Duodenal mucosa (tissue), 2 donors: Measurements from ENCODE around the gene LPAR5.
A peak's percentile ranks its signal among the peaks of the same experiment; 100 is the strongest.

Source experiments
- H3K27ac ChIP-seq: one replicate; pipeline ENCODE4 v1.7.0; 2013; ENCODE audit warnings: low read depth, low read length
- H3K27me3 ChIP-seq, 2 donors: one replicate each; pipeline ENCODE4 v1.7.0; 2013; ENCODE audit warnings: low read length in 2 of 2, control low read depth in 1 of 2; ENCODE audit not compliant: insufficient read depth in 2 of 2, control insufficient read depth in 1 of 2
- H3K36me3 ChIP-seq, 2 donors: one replicate each; pipeline ENCODE4 v1.7.0; 2013; ENCODE audit warnings: low read length in 2 of 2, control low read depth in 1 of 2; ENCODE audit not compliant: insufficient read depth in 2 of 2, control insufficient read depth in 1 of 2
- H3K4me1 ChIP-seq, 2 donors: one replicate each; pipeline ENCODE4 v1.7.0; 2013; ENCODE audit warnings: low read length in 2 of 2, control low read depth in 1 of 2; ENCODE audit not compliant: insufficient read depth in 2 of 2, control insufficient read depth in 1 of 2
- H3K4me3 ChIP-seq, 2 donors: one replicate each; pipeline ENCODE4 v1.7.0; 2013; ENCODE audit warnings: low read length in 2 of 2, low read depth in 1 of 2
- H3K9ac ChIP-seq, 2 donors: one replicate each; pipeline ENCODE4 v1.7.0; 2013; ENCODE audit warnings: low read length in 2 of 2, low read depth in 1 of 2
- H3K9me3 ChIP-seq, 2 donors: one replicate each; pipeline ENCODE4 v1.7.0; 2013; ENCODE audit warnings: low read length in 2 of 2, control low read depth in 1 of 2; ENCODE audit not compliant: control insufficient read depth in 1 of 2

LPAR5 gene

DNA sequence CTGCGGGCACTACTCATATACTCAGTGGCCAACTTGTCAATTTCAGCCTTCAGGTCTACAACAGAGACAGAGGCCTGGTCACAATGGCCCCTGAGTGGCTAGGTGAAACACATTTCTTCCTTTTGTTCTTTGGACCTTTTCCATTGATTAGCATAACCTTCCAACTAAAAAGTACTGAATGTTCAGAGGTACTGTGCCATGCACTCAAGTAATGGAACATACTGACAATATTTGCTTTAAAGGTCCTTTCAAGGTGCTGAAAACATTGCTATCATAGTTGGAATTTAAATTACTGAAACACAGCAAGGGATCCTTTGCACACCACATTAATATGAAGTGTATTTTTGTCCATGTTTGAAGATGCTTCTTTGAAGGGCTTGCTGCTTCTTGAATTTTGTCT is 17.6 kb upstream of the LPAR5 start:
- Histone ChIP-seq H3K4me3 (no peak overlapping the region), H3K4me1 (no peaks in the 10 kb centered on the region), H3K27me3 (no peaks in the 10 kb centered on the region), H3K9ac (no peak overlapping the region), H3K9me3 (no peaks in the 10 kb centered on the region), H3K27ac (no peak overlapping the region), H3K36me3 (peaks cover 20 to 63% of the 10 kb centered on the region in 2 donors)

DNA sequence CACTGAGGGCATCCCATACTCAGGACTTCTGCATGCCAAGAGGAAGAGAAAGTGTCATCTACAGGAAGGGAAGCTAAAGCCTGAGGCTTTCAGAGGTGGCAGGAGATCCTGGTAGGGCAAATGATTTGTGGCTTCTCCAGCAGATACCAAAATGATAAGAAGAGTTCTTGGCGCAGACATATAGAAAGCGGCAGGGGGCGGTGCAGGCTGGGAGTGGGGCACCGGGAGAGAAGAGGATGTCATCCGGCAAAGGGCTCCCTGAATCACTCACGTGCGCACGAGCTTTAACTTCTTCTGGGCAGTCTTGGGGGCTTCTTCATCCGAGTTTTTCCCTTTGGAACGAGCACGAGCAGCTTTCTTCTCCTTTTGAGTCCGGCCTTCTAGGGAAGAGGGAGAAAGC is 16.6 kb upstream of the LPAR5 start:
- no peaks in the 10 kb centered on the region for H3K9me3 ChIP-seq
- H3K4me1 ChIP-seq = no peaks in the 10 kb centered on the region
- H3K36me3 ChIP-seq = peaks cover 20 to 66% of the 10 kb centered on the region in 2 donors
- no peak overlapping the region for H3K27ac ChIP-seq
- no peak overlapping the region for H3K4me3 ChIP-seq
- no peaks in the 10 kb centered on the region for H3K27me3 ChIP-seq
- H3K9ac ChIP-seq = no peak overlapping the region

DNA sequence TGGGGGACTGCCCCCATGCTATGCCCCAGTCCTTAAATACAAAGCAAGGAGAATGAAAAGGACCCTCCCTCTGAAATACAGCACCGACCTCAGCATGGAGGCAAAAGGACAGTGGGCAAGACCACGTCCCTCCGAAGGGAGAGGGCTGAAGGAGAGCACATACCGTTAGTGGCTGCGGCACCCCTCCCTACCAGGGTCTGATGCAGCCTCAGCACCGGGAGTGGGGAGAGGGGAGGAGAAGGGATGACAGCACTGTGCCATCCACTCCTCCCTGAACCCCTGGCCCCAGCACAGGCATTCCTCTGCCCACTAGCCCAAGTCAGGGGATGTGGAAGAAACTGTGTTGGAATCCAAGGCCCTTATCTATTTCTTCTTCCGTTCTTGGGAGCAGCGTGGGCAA is 15.1 kb upstream of the LPAR5 start:
- H3K4me3 ChIP-seq = no peak overlapping the region
- H3K9ac ChIP-seq = no peak overlapping the region
- no peaks in the 10 kb centered on the region for H3K27me3 ChIP-seq
- no peak overlapping the region for H3K27ac ChIP-seq
- H3K4me1 ChIP-seq = peaks cover 7 to 10% of the 10 kb centered on the region in 2 donors
- peaks cover 20 to 56% of the 10 kb centered on the region in 2 donors for H3K36me3 ChIP-seq
- H3K9me3 ChIP-seq = no peaks in the 10 kb centered on the region

DNA sequence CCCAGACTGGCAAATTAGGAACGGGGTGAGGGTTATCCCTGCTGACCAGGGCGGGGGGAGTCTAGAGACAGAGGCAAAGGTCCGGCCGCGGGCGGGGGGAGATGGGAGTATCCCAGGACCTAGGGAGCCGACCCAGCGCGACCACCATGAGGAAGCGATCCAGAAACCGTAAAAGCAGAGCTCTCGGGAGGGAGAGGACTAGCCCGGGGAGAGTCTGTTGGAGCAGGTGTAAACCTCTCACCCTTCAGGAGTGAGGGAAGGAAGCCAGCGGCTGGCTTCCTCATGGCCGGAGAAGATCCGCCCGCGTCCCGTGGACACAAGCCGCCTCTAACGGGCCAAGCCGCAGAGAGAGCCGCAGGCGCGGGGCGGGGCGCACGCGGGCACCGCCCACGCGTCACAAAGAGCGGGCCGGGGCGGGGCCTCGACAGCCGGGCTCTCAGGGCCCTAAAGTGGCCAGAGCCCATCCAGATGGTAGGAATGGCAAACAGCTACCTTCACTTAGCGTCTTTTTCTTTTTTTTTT is 11.4 kb upstream of the LPAR5 start, which contains the start of gene ACRBP:
Gene ACRBP, minus strand, starts transcription at position 350 of the 522 bp plus-strand sequence. Its CDS starts 66 bp downstream, at position 284.
- Histone ChIP-seq H3K36me3 (peaks cover 13 to 28% of the 10 kb centered on the region in 2 donors), H3K27me3 (no peaks in the 10 kb centered on the region), H3K9me3 (no peaks in the 10 kb centered on the region), H3K4me3 (peak within 1 kb of the TSS; percentile 71 to 79), H3K9ac (peak within 1 kb of the TSS; percentile 65 to 76), H3K4me1 (peaks cover 12 to 15% of the 10 kb centered on the region in 2 donors), H3K27ac (no peak within 1 kb of the TSS)

DNA sequence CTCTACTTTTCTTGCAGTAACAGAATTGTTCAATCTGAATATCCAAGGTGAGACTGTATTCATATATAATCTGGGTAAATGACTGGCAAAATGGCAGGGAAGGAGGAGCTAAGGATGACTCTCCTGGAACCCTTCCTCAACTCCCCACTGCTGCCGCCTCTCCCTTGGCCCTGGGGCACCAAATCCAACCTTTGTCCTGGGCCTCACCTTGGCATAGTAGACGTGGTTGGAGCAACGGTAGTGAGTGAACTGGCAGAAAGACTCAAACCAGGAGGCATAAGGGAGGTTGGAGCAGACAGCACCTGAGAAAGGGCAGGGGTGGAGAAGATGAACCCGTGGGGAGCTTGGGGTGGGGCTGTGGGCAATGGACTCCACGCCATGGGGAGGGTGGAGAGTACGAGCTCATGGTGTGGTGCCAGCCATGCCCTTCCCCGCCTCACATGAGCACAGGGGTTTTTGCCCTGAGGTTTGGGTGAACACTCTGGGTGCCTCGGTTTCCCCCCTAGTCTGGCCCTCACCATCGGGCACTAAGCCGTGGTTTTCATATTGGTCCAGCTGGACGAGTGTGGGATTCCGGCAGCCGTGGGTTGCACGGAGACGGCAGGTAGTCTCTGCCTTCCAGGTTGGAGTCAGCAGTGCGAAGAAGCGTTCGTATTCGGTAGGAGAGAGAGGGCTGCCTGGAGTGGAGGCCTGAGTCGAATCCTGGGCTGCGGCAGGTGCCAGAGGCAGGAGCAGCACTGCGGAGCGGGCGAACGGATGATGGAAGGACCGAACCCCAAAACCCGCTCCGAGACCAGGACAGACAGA is 10.7 kb upstream of the LPAR5 start:
- Histone ChIP-seq H3K9me3 (no peaks in the 10 kb centered on the region), H3K27me3 (no peaks in the 10 kb centered on the region), H3K4me1 (peaks cover 12 to 15% of the 10 kb centered on the region in 2 donors), H3K27ac (no peak overlapping the region), H3K9ac (peak overlapping the region; percentile 65 to 76), H3K36me3 (peaks cover 13 to 25% of the 10 kb centered on the region in 2 donors), H3K4me3 (peak overlapping the region; percentile 71 to 79)

DNA sequence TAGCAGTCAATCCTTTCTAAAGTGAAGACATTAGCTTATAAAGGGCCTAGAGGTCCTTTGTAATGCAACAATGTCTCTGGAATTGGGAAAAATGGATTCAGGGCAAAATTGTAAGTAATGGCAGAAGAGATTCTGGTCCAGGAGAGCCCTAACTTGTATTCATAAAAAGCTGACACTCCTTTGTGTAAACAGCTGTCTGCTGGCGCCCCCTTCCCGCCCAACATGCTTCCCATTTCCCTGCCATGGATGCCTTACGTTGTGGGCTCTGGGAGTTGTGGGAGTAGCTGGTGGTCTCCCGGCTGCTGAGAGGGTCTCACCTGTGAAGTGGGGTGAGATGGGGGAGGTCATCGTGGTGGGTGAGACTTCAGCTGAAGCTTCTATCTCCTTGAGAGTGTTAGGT is 9.1 kb upstream of the LPAR5 start:
- Histone ChIP-seq H3K9me3 (no peaks in the 10 kb centered on the region), H3K9ac (no peak overlapping the region), H3K27me3 (no peaks in the 10 kb centered on the region), H3K36me3 (peaks cover 0 to 9% of the 10 kb centered on the region in 2 donors), H3K4me3 (no peak overlapping the region), H3K27ac (no peak overlapping the region), H3K4me1 (peaks cover 18 to 19% of the 10 kb centered on the region in 2 donors)

DNA sequence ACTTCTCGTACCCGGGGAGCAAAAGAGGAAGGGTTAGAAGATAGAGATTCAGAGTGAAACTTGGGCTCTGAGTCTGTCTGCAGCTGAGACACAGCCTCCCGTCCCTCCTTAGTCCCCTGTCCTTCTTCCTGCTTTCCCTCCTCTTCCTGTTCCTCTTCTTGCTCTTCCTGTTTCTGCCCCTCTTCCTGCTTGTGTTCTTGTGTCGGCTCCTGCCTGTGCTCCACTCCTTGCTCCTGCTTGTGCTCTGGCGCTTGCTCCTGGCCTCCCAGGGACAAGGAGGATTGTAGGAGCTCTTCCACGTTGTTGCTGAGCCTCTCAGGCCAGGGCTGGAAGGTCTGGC is 8.5 kb upstream of the LPAR5 start:
- Histone ChIP-seq H3K9ac (no peak overlapping the region), H3K27ac (no peak overlapping the region), H3K9me3 (no peaks in the 10 kb centered on the region), H3K4me1 (peaks cover 18 to 19% of the 10 kb centered on the region in 2 donors), H3K4me3 (no peak overlapping the region), H3K36me3 (peaks cover 0 to 9% of the 10 kb centered on the region in 2 donors), H3K27me3 (no peaks in the 10 kb centered on the region)

DNA sequence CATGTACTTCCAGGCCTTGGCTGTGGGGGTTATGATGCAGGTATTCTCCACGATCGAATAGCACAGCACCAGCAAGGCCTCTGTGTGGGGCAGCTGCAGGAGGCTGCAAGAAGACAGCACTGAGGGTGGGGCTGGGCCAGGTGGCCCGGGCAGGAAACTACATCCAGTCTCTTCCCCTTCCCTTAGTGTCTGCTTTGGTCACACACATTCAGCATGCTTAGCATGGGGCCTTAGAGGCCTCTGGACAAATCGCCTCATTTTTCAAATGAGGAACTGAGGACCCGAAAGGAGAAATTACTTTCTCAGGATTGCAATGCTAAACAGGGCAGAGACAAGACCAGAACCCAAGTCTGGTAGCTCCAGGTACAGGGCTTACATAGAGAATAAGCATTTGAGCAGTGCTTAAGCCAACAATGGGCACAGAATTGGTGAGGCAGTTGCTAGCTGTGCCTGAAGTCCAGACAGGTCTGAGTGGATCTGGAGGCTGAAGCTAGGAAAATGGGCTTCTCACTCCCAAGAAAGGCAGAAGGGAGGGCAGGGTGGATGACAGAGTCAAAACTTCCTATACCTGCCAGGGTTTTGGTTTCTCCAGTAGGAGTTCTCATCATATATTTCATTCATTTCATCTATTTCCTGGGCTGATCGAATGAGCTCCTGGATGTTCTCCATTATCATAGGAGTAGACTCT is 8.0 kb upstream of the LPAR5 start:
- no peak overlapping the region for H3K27ac ChIP-seq
- H3K4me1 ChIP-seq = peaks cover 18 to 19% of the 10 kb centered on the region in 2 donors
- H3K9me3 ChIP-seq = no peaks in the 10 kb centered on the region

DNA sequence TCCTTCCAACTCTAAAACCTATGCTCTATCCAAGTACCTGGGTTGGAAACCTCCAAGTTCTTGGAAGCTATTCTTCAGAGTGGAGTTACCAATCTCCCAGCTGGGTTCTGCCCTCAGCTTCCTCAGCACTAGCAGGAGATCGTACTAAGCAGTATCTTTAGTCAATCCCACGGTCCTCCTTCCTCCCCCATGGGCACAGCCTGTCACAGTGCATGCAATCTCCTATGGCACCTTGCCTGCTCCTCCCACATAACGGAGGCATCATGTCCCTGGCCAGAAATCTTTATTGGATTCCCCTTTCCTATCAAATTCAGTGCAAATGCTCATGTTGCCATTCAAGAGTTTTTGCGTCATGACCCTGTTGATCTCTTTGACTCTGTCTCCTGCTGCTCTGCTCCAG is 5.4 kb upstream of the LPAR5 start:
- no peak overlapping the region for H3K27ac ChIP-seq
- no peak overlapping the region for H3K9ac ChIP-seq
- H3K9me3 ChIP-seq = no peaks in the 10 kb centered on the region
- no peak overlapping the region for H3K4me3 ChIP-seq
- H3K4me1 ChIP-seq = peaks cover 15 to 16% of the 10 kb centered on the region in 2 donors
- no peaks in the 10 kb centered on the region for H3K27me3 ChIP-seq
- H3K36me3 ChIP-seq = no peaks in the 10 kb centered on the region

More for the DNA sequence above, 8.0 kb upstream of the LPAR5 start:
- Histone ChIP-seq H3K36me3 (peaks cover 0 to 7% of the 10 kb centered on the region in 2 donors), H3K4me3 (no peak overlapping the region), H3K27me3 (no peaks in the 10 kb centered on the region), H3K9ac (no peak overlapping the region)

DNA sequence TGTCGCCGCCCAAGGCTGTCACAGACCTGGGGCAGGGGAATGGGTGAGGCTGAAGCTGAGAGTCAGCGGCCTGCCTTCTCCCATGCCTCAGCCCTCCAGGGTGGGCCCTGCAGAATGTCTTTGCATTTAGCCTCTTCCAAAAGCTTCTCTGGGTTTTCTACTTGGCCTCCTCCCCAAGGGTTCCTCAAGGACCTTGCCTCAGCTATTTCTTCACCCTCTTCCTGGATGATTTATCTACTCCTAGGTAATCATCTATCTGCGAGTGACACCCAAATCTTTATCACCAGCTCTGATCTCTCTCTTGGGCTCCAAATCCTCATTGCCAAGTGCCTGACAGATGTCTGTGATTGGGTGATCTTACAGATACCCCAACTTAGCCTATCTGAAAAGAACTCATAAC is 4.7 kb upstream of the LPAR5 start:
- Histone ChIP-seq H3K27me3 (no peaks in the 10 kb centered on the region), H3K9ac (no peak overlapping the region), H3K27ac (no peak overlapping the region), H3K36me3 (no peaks in the 10 kb centered on the region), H3K4me1 (peaks cover 17 to 21% of the 10 kb centered on the region in 2 donors), H3K4me3 (no peak overlapping the region), H3K9me3 (no peaks in the 10 kb centered on the region)
